ENCODE measurements around the gene LY6G6F. TPM values are rescaled to one million over a fixed set of nuclear protein-coding genes. Genes with fewer than 3 reads are reported as not detected.

LY6G6F gene
- total and polyA plus RNA-seq, 2 donors (not counting 3 experiments of a cell fraction or from before 2014, with no cell fraction given) = not detected

- no peaks in the 10 kb centered on the region for H3K79me2 ChIP-seq (ENCODE audit: control insufficient read depth, insufficient read depth, low read length)
- no peaks in the 10 kb centered on the region for H3K9me3 ChIP-seq (replicated peaks; ENCODE audit: control insufficient read depth, insufficient read depth, low read length)
- H3K4me1 ChIP-seq (ENCODE audit: control insufficient read depth, extremely low read depth, insufficient read depth, low read length) = peaks cover 10% of the 10 kb centered on the region
- H2AFZ ChIP-seq (ENCODE audit: low read depth, low read length) = no peak overlapping the region
- H3K4me3 ChIP-seq (replicated peaks in 1 of 3; ENCODE audit: insufficient read depth in 1 of 3, low read depth in 1 of 3, low read length in 3 of 3) = no peak overlapping the region
- H3K27ac ChIP-seq (ENCODE audit: insufficient read depth, low read depth, low read length) = no peak overlapping the region
- TF ChIP-seq POLR2AphosphoS5 (IDR thresholded peaks at IDR 0.05; ENCODE audit: insufficient read depth, low read depth, low read length) (no peak), MAX (IDR thresholded peaks at IDR 0.05; ENCODE audit: insufficient read depth, insufficient read length) (no peak), FOS (IDR thresholded peaks at IDR 0.05; ENCODE audit: borderline replicate concordance, insufficient read depth, low read length) (no peak), MYC (IDR thresholded peaks at IDR 0.05; ENCODE audit: low read depth, low read length) (no peak)
- H3K9ac ChIP-seq (replicated peaks; ENCODE audit: extremely low read depth, insufficient read depth, low read length) = no peak overlapping the region
- intact Hi-C loops (cut with micrococcal nuclease) = no loop called here
- no peak for FAIRE-seq
- no peak for DNase-seq (ENCODE audit: low read depth, low spot score)
- POLR2A ChIA-PET = interaction anchor here (1.5 kb wide), 1 partner anchor 136 kb away, joined by 4 read pairs; the partner anchor contains the start of gene HSPA1B
- dilution Hi-C loops (cut with MboI; ENCODE audit: extremely low pct_ligation_motif_present, low sequenced_read_pairs) = no loop called here
- CTCF ChIA-PET = interaction anchor here (1.1 to 2.1 kb wide), 6 partner anchors 20 to 139 kb away, joined by 3 to 8 read pairs (median 6); partner anchors contain the start of gene LSM2
- BruUV-seq (replicated peaks) = no TSS peak
- no peaks in the 10 kb centered on the region for H3K9me1 ChIP-seq (replicated peaks; ENCODE audit: control insufficient read depth, extremely low read depth, insufficient read depth, low read length)
- H3K36me3 ChIP-seq (ENCODE audit: control insufficient read depth in 2 of 2, extremely low read depth in 1 of 2, insufficient read depth in 2 of 2, low read length in 2 of 2) = peaks cover 6 to 48% of the 10 kb centered on the region in 2 experiments
- no peak overlapping the region for H3K4me2 ChIP-seq (ENCODE audit: insufficient read depth, low read length)
- H4K20me1 ChIP-seq (replicated peaks; ENCODE audit: control insufficient read depth, extremely low read depth, insufficient read depth, low read length) = no peaks in the 10 kb centered on the region
- H3K27me3 ChIP-seq (ENCODE audit: control insufficient read depth in 2 of 2, insufficient read depth in 2 of 2, low read length in 2 of 2) = no peaks in the 10 kb centered on the region
These were observed 15.6 kb upstream of the LY6G6F start for GRCh38 chr6:31691078-31691463.

- ChIA-PET POLR2A (interaction anchor here (1.5 kb wide), 1 partner anchor 136 kb away, joined by 4 read pairs; the partner anchor contains the start of gene HSPA1B), CTCF (interaction anchor here (2.1 kb wide), 1 partner anchor 115 kb away, joined by 5 read pairs; the partner anchor contains the start of gene LSM2)
- Histone ChIP-seq H3K36me3 (ENCODE audit: control insufficient read depth in 2 of 2, extremely low read depth in 1 of 2, insufficient read depth in 2 of 2, low read length in 2 of 2) (peaks cover 6 to 44% of the 10 kb centered on the region in 2 experiments), H2AFZ (ENCODE audit: low read depth, low read length) (no peak overlapping the region), H3K9me1 (replicated peaks; ENCODE audit: control insufficient read depth, extremely low read depth, insufficient read depth, low read length) (no peaks in the 10 kb centered on the region), H3K4me1 (ENCODE audit: control insufficient read depth, extremely low read depth, insufficient read depth, low read length) (peaks cover 10% of the 10 kb centered on the region), H3K4me2 (ENCODE audit: insufficient read depth, low read length) (no peak overlapping the region), H3K4me3 (replicated peaks in 1 of 3; ENCODE audit: insufficient read depth in 1 of 3, low read depth in 1 of 3, low read length in 3 of 3) (no peak overlapping the region), H3K27ac (ENCODE audit: insufficient read depth, low read depth, low read length) (no peak overlapping the region), H3K9ac (replicated peaks; ENCODE audit: extremely low read depth, insufficient read depth, low read length) (no peak overlapping the region), H3K27me3 (ENCODE audit: control insufficient read depth in 2 of 2, insufficient read depth in 2 of 2, low read length in 2 of 2) (no peaks in the 10 kb centered on the region), H3K79me2 (ENCODE audit: control insufficient read depth, insufficient read depth, low read length) (no peaks in the 10 kb centered on the region), H4K20me1 (replicated peaks; ENCODE audit: control insufficient read depth, extremely low read depth, insufficient read depth, low read length) (no peaks in the 10 kb centered on the region), H3K9me3 (replicated peaks; ENCODE audit: control insufficient read depth, insufficient read depth, low read length) (no peaks in the 10 kb centered on the region)
- DNase-seq (ENCODE audit: low read depth, low spot score) (no peak), FAIRE-seq (no peak)
- intact Hi-C loops (cut with micrococcal nuclease) = no loop called here
- BruUV-seq (replicated peaks) = no TSS peak
- dilution Hi-C loops (cut with MboI; ENCODE audit: extremely low pct_ligation_motif_present, low sequenced_read_pairs) = no loop called here
- TF ChIP-seq POLR2A (IDR thresholded peaks at IDR 0.05; ENCODE audit: low read depth, low read length) = no peak
- no peak for TF ChIP-seq FOS (IDR thresholded peaks at IDR 0.05; ENCODE audit: borderline replicate concordance, insufficient read depth, low read length)
- no peak for TF ChIP-seq POLR2AphosphoS5 (IDR thresholded peaks at IDR 0.05; ENCODE audit: insufficient read depth, low read depth, low read length)
- TF ChIP-seq CTCF (IDR thresholded peaks at IDR 0.05; ENCODE audit: extremely low read depth in 1 of 2, insufficient read depth in 1 of 2, low read depth in 1 of 2, low read length in 2 of 2) = no peak
- no peak for TF ChIP-seq GATA2 (IDR thresholded peaks at IDR 0.05; ENCODE audit: insufficient read depth, insufficient read length, low read depth, low read length)
- no peak for TF ChIP-seq MYC (IDR thresholded peaks at IDR 0.05; ENCODE audit: low read depth, low read length)
- no peak for TF ChIP-seq JUN (IDR thresholded peaks at IDR 0.05; ENCODE audit: borderline replicate concordance, insufficient read depth, insufficient read length, low read depth)
- no peak for TF ChIP-seq MAX (IDR thresholded peaks at IDR 0.05; ENCODE audit: insufficient read depth, insufficient read length)
These were observed 15.0 kb upstream of the LY6G6F start for GRCh38 chr6:31691564-31692108.

Data from endothelial cell of umbilical vein (primary cell).